Stimulated activated CD8-positive, alpha-beta memory T cell treated with anti-CD3 and anti-CD28 coated beads, Interleukin-4, amount 100 ng/mL, for 48 hours (primary cell): Measurements from ENCODE around the gene SIN3B.
"Not testable (repeated sequence)": the region's sequence is repeated elsewhere in the genome, so short reads cannot be mapped to it uniquely, and the experiment has no call there.

Experiments used
- DNase-seq: peaks from one replicate; pipeline ENCODE4 v3.0.0-alpha.2; 2020

Gene SIN3B

GRCh38 chr19:16871871-16872270 lies 42.7 kb downstream of the SIN3B start:
- DNase-seq, result no peak

GRCh38 chr19:16872728-16873127 lies 43.5 kb downstream of the SIN3B start:
- DNase-seq, result no peak

- DNase-seq, result no peak
Measured at GRCh38 chr19:16873594-16873993, 44.4 kb downstream of the SIN3B start.

- no peak for DNase-seq
Measured at GRCh38 chr19:16874250-16874977, 45.2 kb downstream of the SIN3B start.

GRCh38 chr19:16874978-16875299 lies 45.7 kb downstream of the SIN3B start:
- not testable (repeated sequence) for DNase-seq

- no peak for DNase-seq
Measured at GRCh38 chr19:16875584-16876555, 46.7 kb downstream of the SIN3B start.

GRCh38 chr19:16876904-16877361 lies 47.7 kb downstream of the SIN3B start:
- DNase-seq, result no peak

GRCh38 chr19:16877581-16877980 lies 48.4 kb downstream of the SIN3B start:
- DNase-seq, result no peak

GRCh38 chr19:16878181-16878965 lies 49.2 kb downstream of the SIN3B start:
- no peak for DNase-seq

GRCh38 chr19:16880884-16881554 lies 51.8 kb downstream of the SIN3B start:
- DNase-seq, result no peak

GRCh38 chr19:16882146-16882545 lies 52.9 kb downstream of the SIN3B start:
- no peak for DNase-seq

GRCh38 chr19:16883522-16883921 lies 54.3 kb downstream of the SIN3B start:
- DNase-seq, result no peak

GRCh38 chr19:16885166-16885565 lies 56.0 kb downstream of the SIN3B start:
- no peak for DNase-seq

GRCh38 chr19:16886305-16886880 lies 57.2 kb downstream of the SIN3B start:
- DNase-seq, result no peak

- no peak for DNase-seq
Measured at GRCh38 chr19:16887353-16888265, 58.4 kb downstream of the SIN3B start.

GRCh38 chr19:16888629-16889365 lies 59.6 kb downstream of the SIN3B start, which contains the start of gene F2RL3:
TSS of gene F2RL3 (plus strand) at chr19:16888999. CDS start at chr19:16889190, 191 bp downstream.
- no peak for DNase-seq

- DNase-seq, result no peak
Measured at GRCh38 chr19:16889366-16889882, 60.2 kb downstream of the SIN3B start.

GRCh38 chr19:16889883-16890460 lies 60.8 kb downstream of the SIN3B start:
- no peak for DNase-seq

- DNase-seq, result no peak
Measured at GRCh38 chr19:16890461-16891184, 61.4 kb downstream of the SIN3B start.
